Raji (cell line): Measurements from ENCODE around the gene PSMD3.

Experiments used
- POLR2A ChIP-seq: IDR thresholded peaks from 2 replicates; pipeline ENCODE4 v1.6.1; 2011; ENCODE audit warnings: low read depth, low read length, control low read depth; ENCODE audit not compliant: insufficient read depth

Gene PSMD3

DNA sequence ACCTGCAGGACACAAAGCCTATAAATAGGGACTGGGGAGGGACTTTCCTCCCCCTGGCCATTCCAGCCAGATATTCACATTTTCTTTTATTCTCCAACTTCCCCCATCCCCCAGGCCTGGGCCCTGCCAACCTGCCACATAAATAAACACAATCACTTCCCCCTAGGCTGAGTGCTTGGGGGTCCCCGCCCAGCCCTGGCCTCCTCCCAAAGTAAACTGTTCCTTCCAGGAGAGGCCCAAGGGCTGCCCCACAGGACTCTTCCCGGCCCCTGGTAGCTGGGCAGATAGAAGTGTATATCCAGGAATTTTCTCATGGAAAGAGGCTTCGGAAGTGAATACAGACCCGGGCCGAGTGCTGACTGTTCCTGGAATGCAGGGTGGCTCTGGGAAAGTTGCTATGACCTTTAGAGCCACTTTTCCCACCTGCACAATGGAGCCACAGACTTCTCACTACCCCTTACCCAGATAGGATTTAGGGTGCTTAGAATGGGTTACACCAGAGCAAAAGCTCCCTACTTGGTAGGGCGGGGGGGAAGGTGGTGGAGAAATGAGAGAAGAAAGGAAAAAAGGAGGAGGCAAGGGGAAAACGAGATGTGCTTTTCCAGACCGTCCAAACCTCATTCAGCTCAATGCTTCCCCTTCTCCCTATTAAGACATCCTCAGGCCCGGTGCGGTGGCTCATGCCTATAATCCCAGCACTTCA lies 43.1 kb downstream of the PSMD3 start:
- no peak for TF ChIP-seq POLR2A

DNA sequence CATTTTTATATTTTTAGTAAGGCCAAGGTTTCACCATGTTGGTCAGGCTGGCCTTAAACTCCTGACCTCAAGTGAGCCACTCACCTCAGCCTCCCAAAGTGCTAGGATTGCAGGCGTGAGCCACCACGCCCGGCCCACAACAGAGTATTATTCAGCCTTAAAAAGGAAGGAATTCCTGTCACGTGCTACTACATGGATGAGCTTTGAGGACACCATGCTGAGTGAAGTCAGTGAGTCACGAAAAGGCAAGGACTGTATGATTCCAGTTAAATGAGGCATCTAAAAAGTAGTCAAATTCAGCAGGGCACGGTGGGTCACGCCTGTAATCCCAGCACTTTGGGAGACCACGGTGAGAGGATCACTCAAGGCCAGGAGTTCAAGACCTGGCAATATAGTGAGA lies 44.3 kb downstream of the PSMD3 start:
- TF ChIP-seq POLR2A: no peak

DNA sequence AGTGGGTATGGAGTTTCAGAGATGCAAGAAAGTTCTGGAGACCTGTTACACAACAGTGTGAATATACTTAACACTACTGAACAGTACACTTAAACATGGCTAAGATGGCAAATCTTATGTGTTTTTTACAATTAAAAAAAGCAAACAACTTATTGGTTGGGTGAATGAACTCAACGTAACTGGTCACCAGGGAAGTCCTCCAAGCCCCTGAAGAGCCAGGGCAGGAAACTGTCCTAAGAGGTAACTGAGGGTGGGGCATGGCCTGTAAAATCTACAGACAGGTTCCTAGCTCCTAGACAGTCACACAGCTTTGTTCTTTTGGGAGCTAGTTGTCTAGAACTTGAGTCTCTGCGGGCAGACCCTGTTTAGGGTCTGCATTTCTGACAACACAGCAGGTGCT lies 45.0 kb downstream of the PSMD3 start:
- no peak for TF ChIP-seq POLR2A

DNA sequence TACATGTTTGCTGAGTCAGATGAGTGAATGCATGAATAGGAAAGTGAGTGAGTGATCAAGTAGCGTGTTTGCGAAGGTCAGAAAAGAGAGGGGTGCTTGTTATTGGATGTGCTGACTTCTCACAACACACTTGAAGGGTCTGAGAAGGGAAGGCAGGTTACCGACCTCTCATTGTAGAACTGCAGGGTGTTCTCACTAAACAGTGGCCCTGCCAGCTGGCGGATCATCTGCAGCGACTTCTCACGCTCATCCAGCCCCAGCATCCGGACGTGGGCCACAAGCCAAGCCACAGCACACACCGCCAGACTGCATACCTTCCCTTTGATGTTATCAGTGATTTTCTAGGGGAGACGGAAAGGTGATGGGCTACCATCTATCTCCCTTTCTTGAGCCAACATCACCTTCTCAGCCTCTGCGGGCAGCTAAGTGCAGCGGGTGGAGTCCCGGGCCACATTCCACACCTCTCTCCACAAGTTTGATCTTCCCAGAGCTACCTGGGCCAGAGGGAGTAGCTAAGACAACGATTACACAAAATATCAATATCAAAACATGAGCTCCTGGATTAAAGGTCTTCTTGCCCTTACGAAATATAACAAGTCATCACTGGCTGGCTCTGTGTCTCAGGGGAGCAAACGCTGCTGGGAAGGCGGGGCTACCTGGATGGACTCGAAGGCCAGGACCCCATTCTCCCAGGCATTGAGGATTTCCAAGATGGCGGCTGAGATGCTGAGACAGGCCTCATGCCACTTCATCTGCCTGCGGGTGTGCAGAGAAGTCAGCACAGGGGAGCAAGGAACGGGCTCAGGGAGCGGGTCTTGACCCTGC lies 45.6 kb downstream of the PSMD3 start:
- no peak for TF ChIP-seq POLR2A

DNA sequence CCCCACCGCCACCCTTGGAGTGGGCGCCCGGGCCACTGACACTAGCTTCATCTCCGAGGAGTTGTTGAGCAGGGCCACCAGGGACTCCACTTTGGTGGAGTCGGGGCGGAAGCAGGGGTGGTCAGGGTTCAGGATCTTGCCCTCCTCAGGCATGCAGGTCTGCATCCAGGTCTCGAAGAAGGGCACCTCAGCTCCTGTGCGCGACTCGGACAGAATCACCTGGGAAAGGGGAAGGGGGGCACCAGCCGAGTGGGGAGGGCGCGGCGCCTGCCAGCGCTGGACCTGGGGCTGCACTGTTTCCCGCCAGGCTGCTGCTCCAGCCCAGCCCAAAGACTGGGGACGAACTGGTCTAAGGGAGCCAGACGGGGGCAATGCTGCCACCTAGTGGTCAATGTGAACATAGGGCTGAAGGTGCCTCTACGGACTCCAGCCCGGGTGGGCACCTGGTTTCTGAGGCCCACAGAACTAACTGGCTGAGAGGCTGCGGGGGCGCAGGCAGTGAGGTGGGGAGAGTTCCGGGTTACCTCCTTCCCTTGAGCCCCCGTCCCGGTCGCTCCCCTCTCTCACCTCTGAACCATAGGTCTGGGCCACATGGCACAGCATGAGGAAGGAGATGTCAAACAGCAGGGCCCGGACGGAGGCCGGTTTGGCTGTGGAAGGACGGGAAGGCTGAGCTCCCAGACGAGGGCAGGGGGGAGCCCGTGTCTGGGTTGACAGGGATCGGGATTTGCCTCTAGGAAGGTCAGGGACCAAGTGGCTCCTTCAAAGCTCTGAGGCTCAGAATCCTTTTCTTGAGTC lies 46.4 kb downstream of the PSMD3 start:
- TF ChIP-seq POLR2A: no peak

DNA sequence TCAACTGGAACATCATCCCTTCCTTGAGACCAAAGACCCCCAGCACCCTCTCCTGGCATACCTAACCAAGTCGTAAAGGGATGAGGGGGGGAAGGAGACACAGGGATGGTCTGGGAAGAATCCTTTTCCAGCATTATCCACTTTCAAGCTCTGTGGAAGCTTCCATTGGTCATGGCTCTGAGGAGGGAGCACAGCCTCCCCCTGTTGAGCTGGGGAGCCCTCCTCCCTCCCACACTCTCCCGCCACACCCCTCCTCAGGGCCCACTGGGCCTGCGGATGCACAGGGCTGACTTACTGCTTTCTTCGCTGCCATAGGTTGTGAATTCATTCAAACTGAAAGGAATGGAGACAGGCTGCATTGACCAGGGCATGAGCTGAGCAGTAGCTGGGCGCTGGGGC lies 47.0 kb downstream of the PSMD3 start:
- no peak for TF ChIP-seq POLR2A

DNA sequence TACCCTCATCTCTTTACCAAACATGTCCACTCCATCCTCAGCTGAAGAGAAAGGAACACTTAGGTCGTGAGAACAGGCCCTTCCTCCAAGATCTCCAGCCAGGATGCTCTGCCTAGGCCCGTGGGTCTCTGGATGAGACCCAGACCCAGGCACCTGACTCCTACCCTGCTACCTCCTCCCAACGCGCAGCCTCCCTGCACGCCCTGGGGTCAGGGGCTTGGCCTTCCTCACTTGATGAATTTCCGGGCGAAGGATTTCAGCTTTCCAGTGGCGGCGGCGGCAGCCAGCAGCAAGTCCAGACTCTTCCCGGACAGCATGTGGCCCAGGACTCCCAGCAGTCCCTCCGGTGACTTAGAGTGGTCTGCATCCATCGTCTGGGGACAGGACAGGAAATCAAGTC lies 48.0 kb downstream of the PSMD3 start:
- TF ChIP-seq POLR2A: no peak

DNA sequence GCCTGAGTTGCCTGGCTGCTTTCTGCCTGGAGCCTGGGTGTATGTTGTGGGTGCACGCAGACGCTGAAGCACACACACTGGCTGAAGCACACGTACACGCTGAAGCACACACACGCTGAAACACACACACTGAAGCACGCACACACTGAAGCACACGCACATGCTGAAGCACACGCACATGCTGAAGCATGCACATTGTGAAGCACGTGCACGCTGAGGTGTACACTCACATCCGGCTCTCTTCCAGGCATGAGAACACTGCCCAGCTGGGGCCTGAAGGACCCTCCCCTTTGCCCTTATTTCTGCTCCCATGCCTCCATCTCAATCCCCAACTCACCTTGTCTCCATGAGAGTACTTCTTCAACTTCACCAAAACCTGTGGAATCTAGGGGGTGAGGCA lies 51.1 kb downstream of the PSMD3 start:
- TF ChIP-seq POLR2A: no peak

DNA sequence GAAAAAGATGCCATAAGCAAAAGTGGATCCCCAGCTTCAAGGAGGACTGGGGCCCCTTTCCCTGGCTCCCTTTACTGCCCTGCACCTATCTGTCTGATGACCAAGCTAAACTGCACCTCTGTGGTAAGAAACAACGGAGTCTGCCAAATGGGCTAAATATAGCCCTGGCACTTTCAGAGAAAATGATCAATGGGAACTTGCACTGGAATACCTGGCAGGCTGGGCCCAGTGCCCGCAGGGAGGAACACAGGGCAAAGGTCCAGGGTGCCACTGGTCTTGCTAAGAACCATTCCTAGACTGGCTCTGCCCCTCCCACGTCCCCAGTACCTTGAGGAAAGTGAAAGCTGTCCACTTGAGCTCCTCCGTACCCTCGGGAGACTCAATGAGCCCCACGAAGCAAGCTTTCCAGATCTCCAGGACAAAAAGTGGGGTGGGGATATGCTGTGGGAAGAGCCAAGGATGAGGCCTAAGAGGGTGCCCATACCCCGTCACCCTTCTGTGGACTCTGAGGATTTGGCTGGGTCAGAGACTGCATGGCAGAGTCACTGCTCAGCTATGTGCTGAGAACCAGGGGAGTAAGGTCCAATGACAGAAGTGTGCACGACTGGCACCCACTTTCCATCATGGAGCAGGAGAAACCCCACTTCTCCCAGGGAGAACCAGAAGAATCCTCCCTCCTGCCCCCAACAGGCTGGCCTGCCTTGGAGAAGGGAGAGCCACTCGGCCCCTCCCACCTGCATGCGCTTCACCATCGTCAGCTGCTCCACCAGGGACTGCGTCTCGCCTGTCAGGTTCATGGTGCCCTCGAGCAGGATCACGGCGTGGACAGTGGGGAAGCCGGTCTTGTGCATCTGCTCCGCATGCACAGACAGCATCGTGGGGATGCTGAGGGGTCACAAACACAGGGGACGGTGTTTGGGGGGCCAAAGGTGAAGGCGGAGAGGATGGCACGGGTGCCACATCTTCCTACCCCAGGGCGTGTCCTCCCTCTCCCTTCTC lies 52.0 kb downstream of the PSMD3 start:
- no peak for TF ChIP-seq POLR2A

DNA sequence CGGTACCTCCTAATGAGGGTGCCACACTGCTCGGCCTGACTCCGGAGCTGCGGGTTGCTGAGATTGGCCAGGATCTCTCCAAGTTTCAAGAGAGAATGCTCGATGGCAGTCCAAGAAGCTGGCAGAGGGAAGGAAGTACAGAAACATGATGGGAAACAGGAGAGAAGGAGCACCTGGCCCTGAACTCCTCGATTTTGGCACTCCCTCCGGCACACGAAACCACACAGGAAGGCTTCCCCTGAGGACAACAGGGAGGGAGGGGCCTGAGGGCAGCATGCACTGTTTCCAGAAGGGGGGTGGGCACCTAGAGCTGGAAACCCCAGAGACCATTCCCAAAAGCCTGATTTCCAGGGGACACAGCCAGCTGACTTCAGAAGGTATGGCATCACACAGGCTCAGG lies 52.7 kb downstream of the PSMD3 start:
- TF ChIP-seq POLR2A: no peak

DNA sequence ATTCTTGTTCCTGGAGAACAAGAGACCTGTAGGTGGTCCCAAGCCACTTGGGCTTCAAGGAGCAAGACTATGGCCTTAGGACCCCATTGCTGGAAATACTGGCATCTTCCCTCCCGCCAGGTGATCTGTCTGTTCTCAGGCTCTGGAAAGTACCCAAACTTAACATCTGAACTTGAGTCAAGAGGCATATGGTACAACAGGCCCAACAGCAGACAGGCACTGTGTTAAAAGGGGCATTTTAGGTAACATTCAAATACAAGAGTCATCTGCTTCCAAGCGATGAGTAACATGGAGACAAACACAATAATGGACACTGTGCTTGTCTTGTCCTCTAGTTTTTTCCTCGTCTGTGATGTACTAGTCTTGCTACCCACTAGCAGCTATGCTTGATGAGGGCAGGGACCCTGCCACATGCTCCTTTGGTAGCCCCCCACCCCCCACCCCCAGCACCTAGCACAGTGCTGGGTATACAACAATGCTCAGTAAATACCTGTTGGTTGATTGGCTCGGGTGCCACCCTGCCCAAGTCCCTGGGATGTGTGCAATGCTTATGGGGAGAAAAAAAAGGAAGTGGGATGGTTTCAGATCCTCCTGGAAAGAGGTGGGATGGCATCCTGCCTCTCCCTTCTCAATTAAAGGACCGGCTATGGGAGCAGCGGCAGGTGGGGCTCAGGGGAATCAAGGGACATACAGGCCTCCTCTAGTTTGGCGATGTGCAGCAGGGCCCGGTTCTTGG lies 54.0 kb downstream of the PSMD3 start:
- TF ChIP-seq POLR2A: no peak

DNA sequence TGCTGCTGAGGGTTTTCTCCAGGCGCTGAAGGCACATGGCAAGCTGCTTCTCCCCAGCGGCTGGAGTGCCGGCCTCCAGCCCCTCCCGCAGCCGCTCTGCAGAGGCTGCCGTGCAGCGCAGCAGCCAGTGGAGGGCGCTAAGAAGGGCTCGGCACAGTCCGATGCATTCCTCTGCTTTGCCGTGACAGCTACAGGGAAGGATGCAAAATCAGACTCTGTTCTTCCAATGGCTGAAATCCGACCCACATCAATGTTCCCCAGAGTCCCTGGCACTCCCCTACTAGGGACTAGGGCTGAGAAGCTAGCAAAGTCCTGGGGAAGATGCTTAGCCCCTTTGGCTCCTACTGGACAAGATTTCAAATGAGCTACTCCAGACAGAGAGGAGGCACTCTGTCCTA lies 54.6 kb downstream of the PSMD3 start:
- TF ChIP-seq POLR2A: no peak

DNA sequence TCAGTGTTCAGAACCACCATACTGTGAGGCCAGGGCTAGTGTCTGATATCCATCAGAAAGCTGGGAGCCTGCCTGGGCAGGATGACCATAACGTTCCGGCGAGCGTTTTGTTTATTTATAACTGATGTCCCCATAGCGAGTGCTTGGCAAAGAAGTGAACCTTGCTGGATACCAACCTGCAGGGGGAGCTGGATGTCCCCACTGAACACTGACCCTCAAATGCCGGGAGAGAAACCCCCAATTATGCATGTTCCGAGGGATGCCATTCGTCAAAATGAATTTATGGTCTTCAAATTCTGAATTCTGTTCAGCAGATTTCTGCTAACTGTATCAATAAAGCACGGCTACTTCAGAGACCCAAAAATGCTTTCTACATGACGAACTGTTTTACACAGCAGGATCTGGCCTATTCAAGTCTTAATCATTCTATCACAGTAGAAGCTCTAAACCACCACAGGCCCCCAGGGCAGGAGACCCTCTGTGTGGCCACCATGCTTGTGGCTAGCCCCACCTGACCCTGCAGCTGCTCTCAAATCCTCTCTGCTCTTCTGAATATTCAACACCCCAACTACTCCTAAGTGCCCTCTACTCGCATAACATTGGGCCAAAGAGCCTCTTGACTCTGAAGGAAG lies 58.4 kb downstream of the PSMD3 start:
- no peak for TF ChIP-seq POLR2A
